Pancreas (tissue), 10 donors: ENCODE data around the gene GRK4. TPM values are rescaled to one million over a fixed set of nuclear protein-coding genes. Genes with fewer than 3 reads are reported as not detected.

ENCODE experiments used
- ATAC-seq, 4 donors: fragments of 200-7000 bp; cut with Tn5 transposase; one replicate each; pipeline versions ENCODE4 v1.8.0 to v1.9.1; 2020; ENCODE audit warnings: mild to moderate bottlenecking in 4 of 4, moderate library complexity in 4 of 4
- DNase-seq, 6 donors: peaks; one replicate each; pipeline ENCODE4 v3.0.0-alpha.2; 2020
- FAIRE-seq: peaks from 2 replicates; lab custom pipeline; 2012; peaks lifted over from hg19 to GRCh38; lab: Jason Lieb, UNC
- H3K27ac ChIP-seq, 4 donors: fragments of 200-600 bp; sonication (generic); 1 replicate in 3 of 4; 2 replicates in 1 of 4; pipeline versions ENCODE4 v1.5.0 to v1.8.0; 2020
- H3K27me3 ChIP-seq, 4 donors: fragments of 200-600 bp; one replicate each; pipeline ENCODE4 v1.8.0; 2021
- H3K36me3 ChIP-seq, 3 donors: fragments of 200-600 bp; sonication (generic) in 1 of 3; one replicate each; pipeline versions ENCODE4 v1.5.0 to v1.8.0; 2020 to 2021
- H3K4me1 ChIP-seq, 3 donors: fragments of 200-600 bp; one replicate each; pipeline ENCODE4 v1.8.0; 2021
- H3K4me3 ChIP-seq, 4 donors: fragments of 200-600 bp; sonication (generic) in 2 of 4; one replicate each; pipeline versions ENCODE4 v1.5.0 to v1.8.0; 2020 to 2021
- H3K9me3 ChIP-seq, 4 donors: fragments of 200-600 bp; one replicate each; pipeline ENCODE4 v1.8.0; 2021
- CTCF ChIP-seq, 4 donors: fragments of 200-600 bp; sonication (generic) in 3 of 4; IDR thresholded peaks; one replicate each; pipeline versions ENCODE4 v1.5.0 to v1.8.0; 2021; ENCODE audit warnings: antibody characterized with exemption in 4 of 4
- WGBS, 2 donors: extraction: QIAGEN DNeasy Blood & Tissue Kit; methylation state at CpG; one replicate each; pipeline ENCODE4 v1.1.7; 2013; 5-methylcytosine and 5-hydroxymethylcytosine counted together
- intact Hi-C, 3 donors: fragments of 100-400 bp; cut with DNase I; formaldehyde crosslinking; loops; one replicate each; pipeline versions ENCODE4 v1.11.1 to v1.14.2; 2022
- polyA plus RNA-seq, 2 donors: library from polyadenylated mRNA; stranded (reverse); fragments of 200-250 nt; gene quantifications; one replicate each; pipeline ENCODE4 v1.2.3, GENCODE V29; 2013
- total RNA-seq, 6 donors: library from RNA; stranded (reverse); fragmentation: NEBNext Ultra II Directional in 4 of 6; extraction: Animal tissue kit (Norgen Biotek cat#: 25700) in 4 of 6; gene quantifications; one replicate each; pipeline versions ENCODE4 v1.2.1 to v1.2.4, GENCODE V29; 2021 to 2023
- donor health status: healthy with polysubstance abuse.
- donor health status: DM: no; HTN: no; CAD: no; lungs with moderate emphysema.
- donor health status: DM: no; HTN: no; CAD: no.
- donor health status: control.
- donor health status: control.
- donor health status: Bipolar disorder and iron deficiency.
- donor health status: DM: yes; HTN: yes; CAD: no.
- donor health status: DM: no; HTN: no; CAD: no.
- donor health status: DM: no; HTN: no; CAD: no.
- donor health status: DM: yes; HTN: yes; CAD: no.

GRK4 gene
- total and polyA plus RNA-seq, 8 donors: 4.6 to 9.7 (median 5.7) TPM

DNA sequence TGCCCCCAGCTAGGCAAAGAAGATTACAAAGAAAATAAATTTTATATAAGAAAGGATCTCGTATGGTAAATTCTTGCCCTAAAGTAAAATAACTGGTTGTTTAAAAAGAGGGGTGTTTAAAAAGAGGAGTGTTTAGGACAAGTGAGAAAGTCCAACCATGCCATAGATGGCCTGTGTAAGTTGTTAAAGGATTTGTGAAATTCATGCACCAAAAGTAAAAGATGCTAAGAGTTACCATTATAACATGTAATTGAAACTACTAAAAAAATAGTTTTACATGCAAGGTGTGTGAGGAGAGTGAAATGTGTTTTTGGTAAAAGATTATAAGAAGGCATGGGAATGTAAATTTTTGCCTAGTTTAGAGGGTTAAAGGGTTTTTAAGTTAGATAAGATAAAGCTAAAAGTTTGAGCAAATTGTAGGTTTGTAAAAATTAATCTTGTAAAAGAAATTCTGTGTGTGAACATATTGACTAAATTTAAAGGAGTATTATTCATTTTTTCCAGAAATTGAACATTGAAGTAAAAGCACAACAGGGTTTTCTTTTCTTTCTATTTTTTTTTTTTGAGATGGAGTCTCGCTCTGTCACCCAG, 90.9 kb downstream of the GRK4 start:
- no peak for ATAC-seq
- WGBS, 2 donors: 94 to 97% methylated on average over 2 of the region's 2 CpGs
- Histone ChIP-seq H3K36me3 (no peaks in the 10 kb centered on the region), H3K4me3 (no peak overlapping the region), H3K4me1 (no peaks in the 10 kb centered on the region), H3K9me3 (no peaks in the 10 kb centered on the region), H3K27ac (no peak overlapping the region), H3K27me3 (no peaks in the 10 kb centered on the region)
- intact Hi-C loops: no loop called here
- no peak for TF ChIP-seq CTCF (IDR thresholded peaks at IDR 0.05)
- DNase-seq: no peak
- FAIRE-seq: no peak

DNA sequence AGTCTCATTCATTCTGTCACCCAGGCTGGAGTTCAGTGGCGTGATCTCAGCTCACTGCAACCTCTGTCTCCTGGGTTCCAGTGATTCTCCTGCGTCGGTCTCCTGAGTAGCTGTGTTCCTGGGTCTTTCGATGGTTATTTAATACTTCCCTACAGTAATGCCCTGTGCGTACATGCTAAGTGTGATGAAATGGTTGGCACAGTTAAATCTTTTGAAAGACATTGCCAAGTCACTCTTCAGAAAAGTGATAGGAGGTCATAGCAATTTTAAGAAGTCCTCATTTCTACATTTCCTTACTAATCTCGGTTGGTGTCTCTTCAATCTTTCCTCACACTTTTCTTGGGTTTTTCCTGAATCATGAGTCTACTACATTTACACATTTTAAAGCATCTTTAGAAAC, 96.6 kb downstream of the GRK4 start:
- FAIRE-seq (no peak), ATAC-seq (no peak), DNase-seq (no peak)
- Histone ChIP-seq H3K27me3 (no peaks in the 10 kb centered on the region), H3K9me3 (no peaks in the 10 kb centered on the region), H3K4me1 (no peaks in the 10 kb centered on the region), H3K4me3 (no peak overlapping the region), H3K27ac (no peak overlapping the region), H3K36me3 (no peaks in the 10 kb centered on the region)
- intact Hi-C loops: no loop called here
- TF ChIP-seq CTCF (IDR thresholded peaks at IDR 0.05): no peak
- 84 to 87% methylated on average over 6 of the region's 6 CpGs for WGBS, 2 donors

- H3K9me3 ChIP-seq: no peaks in the 10 kb centered on the region
- intact Hi-C loops: no loop called here
These were observed 97.6 kb downstream of the GRK4 start for GRCh38 chr4:3060946-3061345.

GRCh38 chr4:3062471-3062870, 99.1 kb downstream of the GRK4 start:
- H3K4me3 ChIP-seq: no peak overlapping the region
- ATAC-seq (no peak), DNase-seq (no peak), FAIRE-seq (no peak)
- no peaks in the 10 kb centered on the region for H3K4me1 ChIP-seq
- no peaks in the 10 kb centered on the region for H3K9me3 ChIP-seq
- 84 to 89% methylated on average over 12 of the region's 12 CpGs for WGBS, 2 donors
- no peak for TF ChIP-seq CTCF (IDR thresholded peaks at IDR 0.05)
- H3K27me3 ChIP-seq: no peaks in the 10 kb centered on the region
- no peak overlapping the region for H3K27ac ChIP-seq
- intact Hi-C loops: no loop called here
- H3K36me3 ChIP-seq: no peaks in the 10 kb centered on the region

More at GRCh38 chr4:3060946-3061345, 97.6 kb downstream of the GRK4 start:
- H3K4me1 ChIP-seq: no peaks in the 10 kb centered on the region
- H3K27ac ChIP-seq: no peak overlapping the region
- no peak for ATAC-seq
- WGBS, 2 donors: 81 to 83% methylated on average over 6 of the region's 6 CpGs
- no peak for FAIRE-seq
- no peak for TF ChIP-seq CTCF (IDR thresholded peaks at IDR 0.05)
- H3K27me3 ChIP-seq: no peaks in the 10 kb centered on the region
- no peaks in the 10 kb centered on the region for H3K36me3 ChIP-seq
- no peak overlapping the region for H3K4me3 ChIP-seq
- no peak for DNase-seq

- Histone ChIP-seq H3K4me3 (no peak overlapping the region), H3K27ac (no peak overlapping the region), H3K4me1 (no peaks in the 10 kb centered on the region), H3K27me3 (no peaks in the 10 kb centered on the region), H3K9me3 (no peaks in the 10 kb centered on the region), H3K36me3 (no peaks in the 10 kb centered on the region)
- FAIRE-seq: no peak
- TF ChIP-seq CTCF (IDR thresholded peaks at IDR 0.05): no peak
- no peak for DNase-seq
- WGBS, 2 donors: 86 to 89% methylated on average over 3 of the region's 3 CpGs
- no peak for ATAC-seq
- intact Hi-C loops: no loop called here
These were observed 102.2 kb downstream of the GRK4 start for GRCh38 chr4:3065551-3065950.
